OCI-LY3 (cell line): ENCODE data around the gene HDAC7.

Source experiments
- EZH2phosphoT487 ChIP-seq: fragments of 200-600 bp; shearing (Covaris generic); IDR thresholded peaks from 2 replicates; pipeline ENCODE4 v1.6.1; 2018; ENCODE audit warnings: antibody characterized with exemption, mixed run types, low read depth
- TF ChIP-seq, protein P1 (sequence below): fragments of 200-600, 300-600 bp; sonication (generic); IDR thresholded peaks from 2 replicates; pipeline ENCODE4 v1.5.1; 2014; ENCODE audit warnings: antibody characterized with exemption, low read length, low read depth

DNA sequence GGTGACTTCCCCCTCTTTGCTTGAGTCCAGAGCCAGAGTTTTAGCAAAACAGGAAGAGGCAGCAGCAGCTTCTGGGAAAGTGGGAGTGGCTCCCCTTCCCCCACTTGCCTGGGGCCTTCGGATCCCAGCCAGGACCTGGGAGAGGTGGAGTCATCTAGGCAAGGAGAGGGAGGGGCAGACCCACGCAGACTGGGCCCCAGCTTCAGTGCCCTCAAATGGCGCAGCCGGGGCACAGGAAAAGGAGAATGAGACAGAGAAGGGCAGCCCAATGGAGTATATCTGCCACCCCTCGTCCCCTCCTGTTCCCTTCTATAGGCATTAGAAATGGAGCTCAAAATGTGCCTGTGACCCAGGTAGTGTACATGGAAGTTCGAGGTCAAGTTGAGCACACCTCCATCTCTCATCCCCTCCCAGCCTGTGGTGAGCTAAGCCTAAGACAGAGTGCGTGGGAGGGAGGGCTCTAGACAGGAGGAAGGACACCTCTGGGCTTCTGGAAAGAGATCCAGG lies 9.3 kb upstream of the HDAC7 start:
- TF ChIP-seq, protein P1, sequence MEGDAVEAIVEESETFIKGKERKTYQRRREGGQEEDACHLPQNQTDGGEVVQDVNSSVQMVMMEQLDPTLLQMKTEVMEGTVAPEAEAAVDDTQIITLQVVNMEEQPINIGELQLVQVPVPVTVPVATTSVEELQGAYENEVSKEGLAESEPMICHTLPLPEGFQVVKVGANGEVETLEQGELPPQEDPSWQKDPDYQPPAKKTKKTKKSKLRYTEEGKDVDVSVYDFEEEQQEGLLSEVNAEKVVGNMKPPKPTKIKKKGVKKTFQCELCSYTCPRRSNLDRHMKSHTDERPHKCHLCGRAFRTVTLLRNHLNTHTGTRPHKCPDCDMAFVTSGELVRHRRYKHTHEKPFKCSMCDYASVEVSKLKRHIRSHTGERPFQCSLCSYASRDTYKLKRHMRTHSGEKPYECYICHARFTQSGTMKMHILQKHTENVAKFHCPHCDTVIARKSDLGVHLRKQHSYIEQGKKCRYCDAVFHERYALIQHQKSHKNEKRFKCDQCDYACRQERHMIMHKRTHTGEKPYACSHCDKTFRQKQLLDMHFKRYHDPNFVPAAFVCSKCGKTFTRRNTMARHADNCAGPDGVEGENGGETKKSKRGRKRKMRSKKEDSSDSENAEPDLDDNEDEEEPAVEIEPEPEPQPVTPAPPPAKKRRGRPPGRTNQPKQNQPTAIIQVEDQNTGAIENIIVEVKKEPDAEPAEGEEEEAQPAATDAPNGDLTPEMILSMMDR, result no peak
- no peak for TF ChIP-seq EZH2phosphoT487
